ENCODE data around the gene UNC5CL.
"Not testable (repeated sequence)": the region's sequence is repeated elsewhere in the genome, so short reads cannot be mapped to it uniquely, and the experiment has no call there.

UNC5CL gene

GRCh38 chr6:41027799-41028560 is 11.0 kb downstream of the UNC5CL start:
- peak; percentile 77 for DNase-seq (ENCODE audit: low read depth in 1 of 2, low spot score in 1 of 2)
- in situ Hi-C loops (cut with HindIII; ENCODE audit: low pct_unique_long_range_greater_than_20kb, low sequenced_read_pairs), result no loop called here
- TF ChIP-seq JUND (IDR thresholded peaks at IDR 0.05; ENCODE audit: low read depth), result no peak

GRCh38 chr6:41027241-41027640 is 11.8 kb downstream of the UNC5CL start:
- DNase-seq (ENCODE audit: low read depth in 1 of 2, low spot score in 1 of 2), result no peak
- TF ChIP-seq JUND (IDR thresholded peaks at IDR 0.05; ENCODE audit: low read depth), result no peak
- in situ Hi-C loops (cut with HindIII; ENCODE audit: low pct_unique_long_range_greater_than_20kb, low sequenced_read_pairs), result no loop called here

GRCh38 chr6:41025966-41026530 is 13.0 kb downstream of the UNC5CL start:
- in situ Hi-C loops (cut with HindIII; ENCODE audit: low pct_unique_long_range_greater_than_20kb, low sequenced_read_pairs), result no loop called here
- no peak for DNase-seq (ENCODE audit: low read depth in 1 of 2, low spot score in 1 of 2)
- TF ChIP-seq JUND (IDR thresholded peaks at IDR 0.05; ENCODE audit: low read depth), result no peak

- no peak for TF ChIP-seq JUND (IDR thresholded peaks at IDR 0.05; ENCODE audit: low read depth)
- in situ Hi-C loops (cut with HindIII; ENCODE audit: low pct_unique_long_range_greater_than_20kb, low sequenced_read_pairs), result no loop called here
- no peak for DNase-seq (ENCODE audit: low read depth in 1 of 2, low spot score in 1 of 2)
Measured at GRCh38 chr6:41023114-41023513, 15.9 kb downstream of the UNC5CL start.

- in situ Hi-C loops (cut with HindIII; ENCODE audit: low pct_unique_long_range_greater_than_20kb, low sequenced_read_pairs), result no loop called here
- DNase-seq (ENCODE audit: low read depth in 1 of 2, low spot score in 1 of 2), result peak in 1 of 2 experiments; percentile 51
- TF ChIP-seq JUND (IDR thresholded peaks at IDR 0.05; ENCODE audit: low read depth), result no peak
Measured at GRCh38 chr6:41022294-41022693, 16.7 kb downstream of the UNC5CL start.

GRCh38 chr6:41021832-41022231 is 17.2 kb downstream of the UNC5CL start:
- no peak for TF ChIP-seq JUND (IDR thresholded peaks at IDR 0.05; ENCODE audit: low read depth)
- in situ Hi-C loops (cut with HindIII; ENCODE audit: low pct_unique_long_range_greater_than_20kb, low sequenced_read_pairs), result no loop called here
- DNase-seq (ENCODE audit: low read depth in 1 of 2, low spot score in 1 of 2), result peak in 1 of 2 experiments; percentile 46

- DNase-seq (ENCODE audit: low read depth in 1 of 2, low spot score in 1 of 2), result no peak
- in situ Hi-C loops (cut with HindIII; ENCODE audit: low pct_unique_long_range_greater_than_20kb, low sequenced_read_pairs), result no loop called here
- no peak for TF ChIP-seq JUND (IDR thresholded peaks at IDR 0.05; ENCODE audit: low read depth)
Measured at GRCh38 chr6:41017663-41018062, 21.4 kb downstream of the UNC5CL start.

- DNase-seq (ENCODE audit: low read depth in 1 of 2, low spot score in 1 of 2); in situ Hi-C loops (cut with HindIII; ENCODE audit: low pct_unique_long_range_greater_than_20kb, low sequenced_read_pairs): not testable (repeated sequence)
Measured at GRCh38 chr6:41015860-41016259, 23.2 kb downstream of the UNC5CL start.

GRCh38 chr6:41014780-41015179 is 24.2 kb downstream of the UNC5CL start:
- no peak for TF ChIP-seq JUND (IDR thresholded peaks at IDR 0.05; ENCODE audit: low read depth)
- in situ Hi-C loops (cut with HindIII; ENCODE audit: low pct_unique_long_range_greater_than_20kb, low sequenced_read_pairs), result no loop called here
- no peak for DNase-seq (ENCODE audit: low read depth in 1 of 2, low spot score in 1 of 2)

GRCh38 chr6:41013466-41014153 is 25.4 kb downstream of the UNC5CL start:
- no peak for DNase-seq (ENCODE audit: low read depth in 1 of 2, low spot score in 1 of 2)
- no peak for TF ChIP-seq JUND (IDR thresholded peaks at IDR 0.05; ENCODE audit: low read depth)
- in situ Hi-C loops (cut with HindIII; ENCODE audit: low pct_unique_long_range_greater_than_20kb, low sequenced_read_pairs), result no loop called here

GRCh38 chr6:41011673-41012072 is 27.3 kb downstream of the UNC5CL start:
- no peak for DNase-seq (ENCODE audit: low read depth in 1 of 2, low spot score in 1 of 2)
- in situ Hi-C loops (cut with HindIII; ENCODE audit: low pct_unique_long_range_greater_than_20kb, low sequenced_read_pairs), result no loop called here
- no peak for TF ChIP-seq JUND (IDR thresholded peaks at IDR 0.05; ENCODE audit: low read depth)

GRCh38 chr6:41009669-41010068 is 29.4 kb downstream of the UNC5CL start:
- in situ Hi-C loops (cut with HindIII; ENCODE audit: low pct_unique_long_range_greater_than_20kb, low sequenced_read_pairs), result no loop called here
- no peak for TF ChIP-seq JUND (IDR thresholded peaks at IDR 0.05; ENCODE audit: low read depth)

GRCh38 chr6:41008011-41008410 is 31.0 kb downstream of the UNC5CL start:
- no peak for DNase-seq (ENCODE audit: low read depth in 1 of 2, low spot score in 1 of 2)
- TF ChIP-seq JUND (IDR thresholded peaks at IDR 0.05; ENCODE audit: low read depth), result no peak
- in situ Hi-C loops (cut with HindIII; ENCODE audit: low pct_unique_long_range_greater_than_20kb, low sequenced_read_pairs), result no loop called here

More at GRCh38 chr6:41009669-41010068, 29.4 kb downstream of the UNC5CL start:
- no peak for DNase-seq (ENCODE audit: low read depth in 1 of 2, low spot score in 1 of 2)

- DNase-seq (ENCODE audit: low read depth in 1 of 2, low spot score in 1 of 2); in situ Hi-C loops (cut with HindIII; ENCODE audit: low pct_unique_long_range_greater_than_20kb, low sequenced_read_pairs): not testable (repeated sequence)
Measured at GRCh38 chr6:41006980-41007379, 32.0 kb downstream of the UNC5CL start.

GRCh38 chr6:41006217-41006616 is 32.8 kb downstream of the UNC5CL start:
- DNase-seq (ENCODE audit: low read depth in 1 of 2, low spot score in 1 of 2), result peak in 1 of 2 experiments; percentile 72
- in situ Hi-C loops (cut with HindIII; ENCODE audit: low pct_unique_long_range_greater_than_20kb, low sequenced_read_pairs), result not testable (repeated sequence)
